MG63 (cell line): ENCODE data around the gene ANKRD65. TPM values are rescaled to one million over a fixed set of nuclear protein-coding genes. Genes with fewer than 3 reads are reported as not detected.
"Not testable (repeated sequence)": the region's sequence is repeated elsewhere in the genome, so short reads cannot be mapped to it uniquely, and the experiment has no call there.

Experiments
- DNase-seq: peaks from one replicate; pipeline ENCODE4 v3.0.0-alpha.2; 2020
- H3K27me3 ChIP-seq: fragments of 250-450 bp; sonication (Bioruptor Pico); 2 replicates; pipeline ENCODE4 v1.5.1; 2020; ENCODE audit warnings: mild to moderate bottlenecking, moderate library complexity
- H3K36me3 ChIP-seq: fragments of 250-450 bp; sonication (Bioruptor Pico); 2 replicates; pipeline ENCODE4 v1.5.1; 2020; ENCODE audit warnings: mild to moderate bottlenecking, moderate library complexity
- H3K4me3 ChIP-seq: fragments of 250-450 bp; sonication (Bioruptor Pico); 2 replicates; pipeline ENCODE4 v1.5.1; 2020; ENCODE audit warnings: mild to moderate bottlenecking, moderate library complexity
- H3K9me3 ChIP-seq: fragments of 250-450 bp; sonication (Bioruptor Pico); 2 replicates; pipeline ENCODE4 v1.5.1; 2020; ENCODE audit warnings: mild to moderate bottlenecking, moderate library complexity
- total RNA-seq: library from RNA; depleted of rRNA; stranded (reverse); fragments of >200 nt; shearing (Covaris generic); gene quantifications from 2 replicates; pipeline ENCODE4 v1.2.3, GENCODE V29; 2014; ENCODE audit warnings: low replicate concordance

The ANKRD65 gene
- total RNA-seq, 1 experiment from 2014 or later, result not detected

- no peak overlapping the region for H3K4me3 ChIP-seq
- no peak for DNase-seq
- H3K9me3 ChIP-seq, result no peaks in the 10 kb centered on the region
- H3K27me3 ChIP-seq, result no peaks in the 10 kb centered on the region
- H3K36me3 ChIP-seq, result peaks cover 86% of the 10 kb centered on the region
Observed at GRCh38 chr1:1394116-1394515, 27.0 kb downstream of the ANKRD65 start.

DNA sequence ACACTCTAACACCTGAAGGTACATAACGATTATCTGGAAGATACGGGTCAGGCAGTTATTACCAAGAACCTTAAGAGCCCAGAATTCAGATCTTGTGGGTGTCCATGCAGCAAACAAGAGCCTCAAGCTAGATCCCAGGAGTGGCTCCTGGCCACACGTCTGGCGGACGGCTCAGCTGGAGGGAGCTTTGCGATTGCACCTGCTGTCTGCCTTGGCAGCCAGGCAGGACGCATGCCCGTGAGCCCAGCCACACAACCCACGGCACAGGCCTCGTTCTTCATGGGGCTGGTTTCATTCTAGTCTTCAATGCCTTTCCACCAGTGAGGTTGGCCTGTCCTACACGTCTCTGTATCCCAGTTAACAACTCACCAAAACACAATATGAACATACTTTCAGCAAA, 27.6 kb downstream of the ANKRD65 start:
- Histone ChIP-seq H3K27me3 (no peaks in the 10 kb centered on the region), H3K4me3 (no peak overlapping the region), H3K36me3 (peaks cover 89% of the 10 kb centered on the region), H3K9me3 (no peaks in the 10 kb centered on the region)
- no peak for DNase-seq

DNA sequence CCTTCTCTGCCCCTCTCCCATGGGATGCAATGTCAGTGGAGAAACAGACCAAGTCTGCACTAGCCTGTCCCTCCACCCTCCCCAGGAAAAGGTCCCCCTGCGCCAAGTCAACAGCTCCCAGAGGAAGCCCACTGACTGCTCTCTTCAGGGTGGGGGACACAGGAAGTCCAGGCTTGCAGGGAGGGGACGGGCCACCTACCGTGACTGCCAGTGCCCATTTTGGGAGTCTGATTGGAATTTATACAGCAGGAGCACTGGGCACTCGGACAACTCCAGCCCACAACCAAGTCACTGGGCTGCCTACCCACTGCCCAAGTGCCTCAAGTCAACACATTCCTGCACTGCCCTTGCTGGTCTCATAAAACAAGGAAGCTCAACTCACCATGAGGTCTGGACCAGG, 28.1 kb downstream of the ANKRD65 start:
- Histone ChIP-seq H3K27me3 (no peaks in the 10 kb centered on the region), H3K4me3 (no peak overlapping the region), H3K36me3 (peaks cover 89% of the 10 kb centered on the region), H3K9me3 (no peaks in the 10 kb centered on the region)
- no peak for DNase-seq

- H3K9me3 ChIP-seq, result no peaks in the 10 kb centered on the region
- peaks cover 91% of the 10 kb centered on the region for H3K36me3 ChIP-seq
- H3K4me3 ChIP-seq, result no peak overlapping the region
- no peaks in the 10 kb centered on the region for H3K27me3 ChIP-seq
- no peak for DNase-seq
Observed at GRCh38 chr1:1391225-1391624, 29.9 kb downstream of the ANKRD65 start.

DNA sequence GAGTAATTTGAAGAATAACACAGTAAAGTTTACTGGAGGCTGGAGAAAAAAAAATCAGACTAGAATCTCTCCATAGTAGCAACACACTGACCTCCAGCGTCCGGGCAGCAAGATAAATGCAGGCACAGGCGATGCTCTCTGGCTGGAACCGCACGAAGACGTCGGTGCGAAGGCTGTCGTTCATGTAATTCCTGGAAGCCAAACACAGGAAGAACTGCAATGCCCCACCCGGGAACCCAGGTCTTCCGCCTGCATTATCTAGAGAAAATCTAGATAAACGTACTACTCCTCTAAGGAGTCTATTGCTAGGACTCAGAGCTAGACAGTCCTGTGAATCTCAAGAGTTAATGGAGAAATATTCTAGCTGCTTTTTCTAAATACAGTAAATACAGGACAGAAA, 30.4 kb downstream of the ANKRD65 start:
- H3K4me3 ChIP-seq, result no peak overlapping the region
- no peak for DNase-seq
- peaks cover 93% of the 10 kb centered on the region for H3K36me3 ChIP-seq

GRCh38 chr1:1388078-1388472, 33.0 kb downstream of the ANKRD65 start:
- H3K9me3 ChIP-seq, result no peaks in the 10 kb centered on the region
- no peaks in the 10 kb centered on the region for H3K27me3 ChIP-seq
- no peak for DNase-seq
- no peak overlapping the region for H3K4me3 ChIP-seq
- H3K36me3 ChIP-seq, result peaks cover 70% of the 10 kb centered on the region

More for the DNA sequence above, 30.4 kb downstream of the ANKRD65 start:
- no peaks in the 10 kb centered on the region for H3K27me3 ChIP-seq
- no peaks in the 10 kb centered on the region for H3K9me3 ChIP-seq

DNA sequence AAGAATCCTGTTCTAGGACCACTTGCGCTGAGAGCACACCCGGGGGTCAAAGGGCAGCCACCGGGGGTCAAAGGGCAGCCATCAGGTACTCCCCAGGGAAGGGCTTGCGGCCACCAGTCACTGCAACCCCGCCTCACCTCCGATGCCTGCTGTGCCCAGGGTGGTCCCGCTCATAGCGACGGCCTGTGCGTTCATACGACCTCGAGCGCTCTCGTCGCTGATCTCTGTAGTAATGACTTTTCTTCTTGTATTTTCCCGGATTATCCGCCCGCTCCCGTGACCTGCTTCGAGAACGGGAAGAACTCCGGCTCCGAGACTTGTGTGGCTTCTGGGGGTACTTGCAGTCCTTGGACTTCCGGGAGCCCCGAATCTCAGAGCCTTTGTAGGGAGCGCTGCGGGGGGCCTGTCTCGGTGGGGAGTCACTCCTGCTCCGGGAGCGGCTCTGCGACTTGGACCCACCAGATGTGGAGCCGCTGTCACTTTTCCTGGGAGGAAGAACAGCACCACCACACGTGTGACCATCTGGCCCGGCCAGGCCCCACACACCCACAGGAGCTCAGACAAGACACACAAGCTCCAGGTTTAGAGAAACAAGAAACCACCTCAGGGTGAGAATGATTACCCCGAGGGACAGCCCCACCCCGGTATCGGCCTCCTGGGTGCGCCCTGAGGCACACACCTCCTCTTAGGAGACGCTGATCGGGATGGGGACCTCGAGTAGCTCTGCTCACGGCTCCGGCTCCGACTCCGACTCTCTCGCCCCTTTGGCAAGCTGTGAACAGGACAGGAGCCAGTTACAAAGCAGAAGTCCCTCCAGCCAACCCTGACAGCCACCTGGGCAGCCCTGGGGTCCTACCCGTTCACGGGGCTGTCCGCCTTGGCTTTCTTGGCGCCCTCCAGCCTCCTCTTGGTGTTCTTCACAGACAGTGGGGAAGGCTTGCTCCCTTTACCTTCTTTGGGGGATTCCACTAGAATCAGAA, 33.7 kb downstream of the ANKRD65 start:
- Histone ChIP-seq H3K27me3 (no peaks in the 10 kb centered on the region), H3K9me3 (no peaks in the 10 kb centered on the region), H3K4me3 (no peak overlapping the region), H3K36me3 (peaks cover 64% of the 10 kb centered on the region)
- no peak for DNase-seq

DNA sequence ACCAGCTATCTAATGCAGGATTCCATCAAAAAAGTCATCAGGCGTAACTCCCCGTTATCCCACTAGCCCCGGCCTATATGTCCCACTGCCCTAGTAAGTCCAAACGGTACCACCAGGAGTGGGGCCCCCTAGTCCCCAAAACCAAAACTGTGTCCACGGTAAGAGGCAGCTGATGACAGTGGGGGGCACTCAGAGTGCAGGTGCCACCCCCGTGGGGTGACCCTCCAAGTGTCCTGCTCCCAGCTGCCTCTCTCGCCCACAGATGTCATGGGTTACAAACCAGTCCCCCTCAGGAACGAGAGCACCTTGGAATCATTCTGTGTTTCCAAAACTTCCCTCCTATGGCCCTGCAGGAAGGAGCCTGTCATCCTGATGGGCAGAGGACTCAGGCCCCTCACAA, 35.1 kb downstream of the ANKRD65 start:
- no peak overlapping the region for H3K4me3 ChIP-seq
- no peaks in the 10 kb centered on the region for H3K27me3 ChIP-seq
- no peak for DNase-seq
- no peaks in the 10 kb centered on the region for H3K9me3 ChIP-seq
- H3K36me3 ChIP-seq, result peaks cover 53% of the 10 kb centered on the region

- not testable (repeated sequence) for H3K9me3 ChIP-seq, H3K27me3 ChIP-seq, DNase-seq, H3K4me3 ChIP-seq
- H3K36me3 ChIP-seq, result peaks cover 47% of the 10 kb centered on the region
Observed at GRCh38 chr1:1385339-1385738, 35.7 kb downstream of the ANKRD65 start.

GRCh38 chr1:1381294-1381693, 39.8 kb downstream of the ANKRD65 start:
- peaks cover 16% of the 10 kb centered on the region for H3K36me3 ChIP-seq
- no peak for DNase-seq
- no peak overlapping the region for H3K4me3 ChIP-seq
- no peaks in the 10 kb centered on the region for H3K9me3 ChIP-seq
- no peaks in the 10 kb centered on the region for H3K27me3 ChIP-seq

DNA sequence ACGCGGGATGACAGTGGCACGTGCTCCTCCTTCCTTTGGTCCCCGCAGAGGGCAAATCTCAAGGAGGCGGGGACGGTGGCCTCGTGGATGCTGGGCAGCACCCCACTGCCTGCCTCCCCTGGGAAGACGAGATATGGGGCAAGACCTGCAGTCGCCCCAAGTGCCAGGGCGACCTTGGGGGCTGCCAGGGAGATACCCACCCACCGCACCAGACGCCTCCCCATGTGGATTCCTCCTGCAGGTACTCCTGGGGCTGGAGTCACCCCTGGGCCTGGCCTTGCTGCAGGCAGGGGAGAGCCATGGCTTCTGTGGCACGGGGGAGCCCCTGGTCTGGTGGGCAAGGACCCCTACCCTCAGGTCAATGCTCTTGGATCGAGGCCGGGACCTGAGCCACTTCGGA, 40.2 kb downstream of the ANKRD65 start:
- H3K36me3 ChIP-seq, result peaks cover 16% of the 10 kb centered on the region
- no peak for DNase-seq
- no peaks in the 10 kb centered on the region for H3K9me3 ChIP-seq
- H3K27me3 ChIP-seq, result no peaks in the 10 kb centered on the region
- H3K4me3 ChIP-seq, result no peak overlapping the region

GRCh38 chr1:1377540-1378205, 43.4 kb downstream of the ANKRD65 start:
- peaks cover 29% of the 10 kb centered on the region for H3K36me3 ChIP-seq
- no peaks in the 10 kb centered on the region for H3K27me3 ChIP-seq
- H3K9me3 ChIP-seq, result no peaks in the 10 kb centered on the region
- no peak for DNase-seq
- H3K4me3 ChIP-seq, result no peak overlapping the region

DNA sequence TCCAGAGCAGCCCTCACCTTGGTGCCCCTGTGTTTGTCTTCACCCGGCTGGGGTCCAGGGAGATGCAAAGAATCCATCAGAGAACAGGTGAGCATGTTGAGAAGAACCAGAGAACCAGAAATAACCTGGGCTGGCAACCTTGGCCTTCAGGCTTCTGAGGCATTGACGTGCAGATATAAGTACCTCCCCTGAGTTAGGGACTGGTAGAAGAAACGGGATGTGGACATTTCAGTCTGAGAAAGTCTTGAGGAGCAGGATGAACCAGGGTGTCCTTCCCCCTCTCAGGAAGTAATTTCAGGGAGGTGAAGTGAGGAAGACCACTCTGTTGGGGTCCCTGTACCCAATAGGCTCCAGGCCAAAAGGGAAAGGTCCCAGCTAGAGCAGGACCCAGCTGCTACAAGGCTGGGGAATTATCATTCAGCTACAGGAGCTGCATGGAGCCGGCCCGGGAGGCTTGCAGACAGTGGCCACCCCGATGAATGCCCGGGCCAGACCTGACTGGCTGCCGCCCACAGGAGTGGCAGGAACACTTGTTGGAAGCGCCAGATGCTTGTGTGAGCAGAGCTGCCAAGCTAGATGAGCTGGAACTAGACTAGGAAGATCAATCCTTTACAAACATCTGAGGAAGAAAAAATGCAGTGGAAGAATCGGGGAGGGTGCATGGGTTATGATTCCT, 44.4 kb downstream of the ANKRD65 start:
- H3K36me3 ChIP-seq, result peaks cover 35% of the 10 kb centered on the region
- DNase-seq, result no peak
- no peaks in the 10 kb centered on the region for H3K27me3 ChIP-seq
- no peaks in the 10 kb centered on the region for H3K9me3 ChIP-seq
- H3K4me3 ChIP-seq, result no peak overlapping the region

- DNase-seq, result peak; percentile 99
- Histone ChIP-seq H3K4me3 (peak within 1 kb of the TSS; percentile 76), H3K9me3 (no peaks in the 10 kb centered on the region), H3K27me3 (no peaks in the 10 kb centered on the region), H3K36me3 (peaks cover 38% of the 10 kb centered on the region)
Observed at GRCh38 chr1:1374929-1375662, 46.0 kb downstream of the ANKRD65 start, which contains the start of gene AURKAIP1. AURKAIP1 (minus strand) TSS chr1:1375207; CDS start chr1:1374756, 451 bp downstream.

GRCh38 chr1:1374589-1374928, 46.5 kb downstream of the ANKRD65 start:
- Histone ChIP-seq H3K27me3 (no peaks in the 10 kb centered on the region), H3K4me3 (peak overlapping the region; percentile 76), H3K9me3 (no peaks in the 10 kb centered on the region), H3K36me3 (peaks cover 38% of the 10 kb centered on the region)
- DNase-seq, result no peak

GRCh38 chr1:1373815-1374588, 47.1 kb downstream of the ANKRD65 start:
- peaks cover 38% of the 10 kb centered on the region for H3K36me3 ChIP-seq
- H3K4me3 ChIP-seq, result peak overlapping the region; percentile 76
- H3K9me3 ChIP-seq, result no peaks in the 10 kb centered on the region
- no peak for DNase-seq
- H3K27me3 ChIP-seq, result no peaks in the 10 kb centered on the region
